Measurements from ENCODE around the gene TTC39B. TPM values are rescaled to one million over a fixed set of nuclear protein-coding genes. Genes with fewer than 3 reads are reported as not detected.

TTC39B gene
- total and polyA plus RNA-seq, 2 donors (not counting 3 experiments of a cell fraction or from before 2014, with no cell fraction given) = 1.0 to 5.4 TPM

GRCh38 chr9:15132091-15132490, 174.9 kb downstream of the TTC39B start:
- Histone ChIP-seq H3K79me2 (ENCODE audit: control insufficient read depth, insufficient read depth, low read length) (no peaks in the 10 kb centered on the region), H3K9ac (replicated peaks; ENCODE audit: extremely low read depth, insufficient read depth, low read length) (no peak overlapping the region), H3K27ac (ENCODE audit: insufficient read depth, low read depth, low read length) (no peak overlapping the region), H3K27me3 (ENCODE audit: control insufficient read depth in 2 of 2, insufficient read depth in 2 of 2, low read length in 2 of 2) (peaks cover 0 to 3% of the 10 kb centered on the region in 2 experiments), H4K20me1 (replicated peaks; ENCODE audit: control insufficient read depth, extremely low read depth, insufficient read depth, low read length) (no peaks in the 10 kb centered on the region), H3K9me1 (replicated peaks; ENCODE audit: control insufficient read depth, extremely low read depth, insufficient read depth, low read length) (no peaks in the 10 kb centered on the region), H3K4me1 (ENCODE audit: control insufficient read depth, extremely low read depth, insufficient read depth, low read length) (no peaks in the 10 kb centered on the region), H3K9me3 (replicated peaks; ENCODE audit: control insufficient read depth, insufficient read depth, low read length) (no peaks in the 10 kb centered on the region), H3K4me3 (replicated peaks in 1 of 3; ENCODE audit: insufficient read depth in 1 of 3, low read depth in 1 of 3, low read length in 3 of 3) (no peak overlapping the region), H3K36me3 (ENCODE audit: control insufficient read depth in 2 of 2, extremely low read depth in 1 of 2, insufficient read depth in 2 of 2, low read length in 2 of 2) (no peaks in the 10 kb centered on the region), H3K4me2 (ENCODE audit: insufficient read depth, low read length) (no peak overlapping the region), H2AFZ (ENCODE audit: low read depth, low read length) (peak overlapping the region; percentile 10)
- ChIA-PET CTCF (interaction anchor here (1.4 kb wide), 1 partner anchor 11 kb away, joined by 5 read pairs; no protein-coding TSS in a partner anchor), POLR2A (no interaction called here)
- dilution Hi-C loops (cut with MboI; ENCODE audit: extremely low pct_ligation_motif_present, low sequenced_read_pairs) = no loop called here
- FAIRE-seq (no peak), DNase-seq (ENCODE audit: low read depth, low spot score) (no peak)
- intact Hi-C loops (cut with micrococcal nuclease) = loop anchor here (10.0 kb wide), 2 partner anchors 137 to 667 kb away; no protein-coding TSS in a partner anchor
- BruUV-seq (replicated peaks) = no TSS peak
- TF ChIP-seq EZH2 (IDR thresholded peaks at IDR 0.05; ENCODE audit: borderline replicate concordance, low read depth, low read length, severe bottlenecking) (no peak), GATA2 (IDR thresholded peaks at IDR 0.05; ENCODE audit: insufficient read depth, insufficient read length, low read depth, low read length) (no peak), POLR2AphosphoS5 (IDR thresholded peaks at IDR 0.05; ENCODE audit: insufficient read depth, low read depth, low read length) (no peak), MYC (IDR thresholded peaks at IDR 0.05; ENCODE audit: low read depth, low read length) (no peak), MAX (IDR thresholded peaks at IDR 0.05; ENCODE audit: insufficient read depth, insufficient read length) (no peak), POLR2A (IDR thresholded peaks at IDR 0.05; ENCODE audit: low read depth, low read length) (no peak), JUN (IDR thresholded peaks at IDR 0.05; ENCODE audit: borderline replicate concordance, insufficient read depth, insufficient read length, low read depth) (no peak)

GRCh38 chr9:15131094-15131493, 175.9 kb downstream of the TTC39B start:
- H3K27me3 ChIP-seq (ENCODE audit: control insufficient read depth in 2 of 2, insufficient read depth in 2 of 2, low read length in 2 of 2) = peaks cover 0 to 7% of the 10 kb centered on the region in 2 experiments
- no peak overlapping the region for H2AFZ ChIP-seq (ENCODE audit: low read depth, low read length)
- no peaks in the 10 kb centered on the region for H3K9me1 ChIP-seq (replicated peaks; ENCODE audit: control insufficient read depth, extremely low read depth, insufficient read depth, low read length)
- H4K20me1 ChIP-seq (replicated peaks; ENCODE audit: control insufficient read depth, extremely low read depth, insufficient read depth, low read length) = no peaks in the 10 kb centered on the region
- no peak overlapping the region for H3K4me3 ChIP-seq (replicated peaks in 1 of 3; ENCODE audit: insufficient read depth in 1 of 3, low read depth in 1 of 3, low read length in 3 of 3)
- dilution Hi-C loops (cut with MboI; ENCODE audit: extremely low pct_ligation_motif_present, low sequenced_read_pairs) (no loop called here), intact Hi-C loops (cut with micrococcal nuclease) (loop anchor here (10.0 kb wide), 2 partner anchors 136 to 666 kb away; no protein-coding TSS in a partner anchor)
- BruUV-seq (replicated peaks) = no TSS peak
- no peak overlapping the region for H3K9ac ChIP-seq (replicated peaks; ENCODE audit: extremely low read depth, insufficient read depth, low read length)
- H3K27ac ChIP-seq (ENCODE audit: insufficient read depth, low read depth, low read length) = no peak overlapping the region
- DNase-seq (ENCODE audit: low read depth, low spot score) = no peak
- H3K4me2 ChIP-seq (ENCODE audit: insufficient read depth, low read length) = no peak overlapping the region
- no peaks in the 10 kb centered on the region for H3K79me2 ChIP-seq (ENCODE audit: control insufficient read depth, insufficient read depth, low read length)
- H3K36me3 ChIP-seq (ENCODE audit: control insufficient read depth in 2 of 2, extremely low read depth in 1 of 2, insufficient read depth in 2 of 2, low read length in 2 of 2) = no peaks in the 10 kb centered on the region
- ChIA-PET CTCF (interaction anchor here (1.4 kb wide), 1 partner anchor 12 kb away, joined by 5 read pairs; no protein-coding TSS in a partner anchor), POLR2A (no interaction called here)
- H3K9me3 ChIP-seq (replicated peaks; ENCODE audit: control insufficient read depth, insufficient read depth, low read length) = no peaks in the 10 kb centered on the region
- FAIRE-seq = no peak
- H3K4me1 ChIP-seq (ENCODE audit: control insufficient read depth, extremely low read depth, insufficient read depth, low read length) = no peaks in the 10 kb centered on the region
- no peak for TF ChIP-seq GATA2 (IDR thresholded peaks at IDR 0.05; ENCODE audit: insufficient read depth, insufficient read length, low read depth, low read length)
- no peak for TF ChIP-seq FOS (IDR thresholded peaks at IDR 0.05; ENCODE audit: borderline replicate concordance, insufficient read depth, low read length)
- TF ChIP-seq MYC (IDR thresholded peaks at IDR 0.05; ENCODE audit: low read depth, low read length) = no peak
- TF ChIP-seq CTCF (IDR thresholded peaks at IDR 0.05; ENCODE audit: extremely low read depth in 1 of 2, insufficient read depth in 1 of 2, low read depth in 1 of 2, low read length in 2 of 2) = no peak
- TF ChIP-seq MAX (IDR thresholded peaks at IDR 0.05; ENCODE audit: insufficient read depth, insufficient read length) = no peak
- TF ChIP-seq POLR2AphosphoS5 (IDR thresholded peaks at IDR 0.05; ENCODE audit: insufficient read depth, low read depth, low read length) = no peak
- TF ChIP-seq POLR2A (IDR thresholded peaks at IDR 0.05; ENCODE audit: low read depth, low read length) = no peak
- TF ChIP-seq EZH2 (IDR thresholded peaks at IDR 0.05; ENCODE audit: borderline replicate concordance, low read depth, low read length, severe bottlenecking) = no peak
- no peak for TF ChIP-seq JUN (IDR thresholded peaks at IDR 0.05; ENCODE audit: borderline replicate concordance, insufficient read depth, insufficient read length, low read depth)

All from endothelial cell of umbilical vein (primary cell).